ENCODE measurements around the gene AGAP3.

The AGAP3 gene

DNA sequence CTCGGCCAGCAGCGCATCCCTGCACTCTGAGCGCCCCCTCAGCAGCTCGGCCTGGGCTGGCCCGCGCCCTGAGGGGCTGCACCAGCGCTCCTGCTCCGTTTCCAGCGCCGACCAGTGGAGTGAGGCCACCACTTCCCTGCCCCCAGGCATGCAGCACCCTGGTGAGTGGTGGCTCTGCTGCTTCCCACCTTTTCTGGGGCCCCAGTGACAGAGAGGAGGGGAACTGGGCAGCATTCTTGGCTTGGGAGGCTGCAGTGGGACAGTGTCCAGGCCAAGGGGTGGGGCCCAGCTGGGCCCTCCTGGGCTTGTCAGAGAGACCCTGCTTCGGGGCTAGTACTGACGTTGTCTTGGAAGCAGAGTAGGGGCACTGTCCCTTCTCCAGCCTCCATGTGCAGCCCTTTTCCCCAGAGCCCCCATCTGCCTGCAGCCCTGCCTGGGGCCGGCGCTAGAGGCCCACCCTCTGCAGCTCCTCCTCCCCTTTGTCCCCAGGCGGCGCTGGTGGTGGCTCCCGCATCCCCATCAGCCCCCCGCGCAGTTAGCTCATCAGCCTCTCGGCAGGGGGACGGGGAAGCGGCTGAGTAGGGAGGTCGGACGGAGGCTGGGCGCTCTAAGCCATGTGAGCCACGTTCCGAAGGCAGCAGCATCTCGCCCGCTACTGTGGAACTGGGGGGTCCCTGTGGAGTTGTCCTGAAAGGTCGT lies 52.0 kb downstream of the AGAP3 start:
- no peak for DNase-seq

GRCh38 chr7:151139071-151139790 lies 53.0 kb downstream of the AGAP3 start:
- no peak for DNase-seq

DNA sequence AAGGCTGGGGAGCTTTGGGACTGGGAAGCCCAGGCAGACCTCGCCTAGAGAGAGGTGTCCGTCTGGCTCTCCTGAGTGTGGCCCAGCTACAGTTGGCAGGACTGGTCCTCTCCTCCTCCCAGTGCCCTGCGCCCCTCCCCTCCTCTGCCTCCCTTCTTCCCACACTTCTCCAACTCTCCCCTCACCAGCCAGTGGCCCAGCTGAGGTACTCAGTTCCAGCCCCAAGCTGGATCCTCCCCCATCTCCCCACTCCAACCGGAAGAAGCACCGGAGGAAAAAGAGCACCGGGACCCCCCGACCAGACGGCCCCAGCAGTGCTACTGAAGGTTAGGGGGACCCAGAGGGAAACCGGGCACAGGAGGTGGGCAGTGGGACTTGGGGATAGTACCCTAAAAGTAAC lies 53.5 kb downstream of the AGAP3 start:
- no peak for DNase-seq

DNA sequence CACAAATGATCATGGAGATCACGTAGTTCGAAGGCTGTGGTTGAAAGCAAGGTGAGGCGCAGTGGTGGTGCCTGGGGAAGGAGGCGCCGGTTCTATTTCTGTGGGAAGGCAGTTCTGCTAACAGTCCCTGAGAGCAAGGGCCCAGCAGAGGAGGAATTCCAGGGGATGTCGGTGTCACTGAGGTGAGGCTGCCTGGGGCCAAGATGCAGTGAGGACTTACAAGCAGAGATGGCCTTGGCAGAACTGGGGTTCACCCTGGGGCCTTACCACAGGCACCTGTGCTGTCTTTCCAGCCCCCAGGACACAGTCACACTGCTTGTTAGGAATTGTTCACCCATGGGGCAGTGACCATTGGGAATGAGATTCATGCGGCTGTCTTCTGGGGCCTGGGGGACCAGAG lies 54.6 kb downstream of the AGAP3 start:
- no peak for DNase-seq

DNA sequence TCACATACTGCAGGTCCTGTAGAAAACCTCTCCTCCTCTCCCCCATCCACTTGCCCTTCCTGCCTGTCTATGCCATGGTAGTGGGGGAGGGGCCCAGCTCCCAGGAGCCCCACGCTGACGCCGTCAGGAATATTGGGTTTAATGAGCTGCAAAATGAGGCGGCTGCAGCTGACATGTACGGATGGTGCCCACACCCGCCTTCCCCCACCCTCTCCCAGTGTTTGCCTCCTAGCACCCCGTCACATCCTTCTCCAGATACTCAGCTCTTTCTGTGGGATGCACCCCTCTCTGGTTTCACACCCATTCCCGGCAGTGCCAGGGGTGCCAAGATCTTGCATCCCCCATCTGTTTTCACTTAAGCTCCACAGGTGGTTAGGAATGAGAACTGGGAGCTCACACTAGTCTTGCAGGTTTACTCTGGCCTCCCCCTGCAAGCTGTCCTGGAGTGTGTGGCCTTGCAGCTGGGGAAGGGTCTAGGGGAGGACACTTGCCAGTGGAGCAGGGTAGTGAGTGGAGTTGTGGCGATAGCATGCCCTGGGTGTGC lies 55.1 kb downstream of the AGAP3 start:
- DNase-seq, result no peak

GRCh38 chr7:151141855-151142685 lies 55.8 kb downstream of the AGAP3 start:
- DNase-seq, result no peak

- no peak for DNase-seq
Measured at GRCh38 chr7:151142686-151143040, 56.4 kb downstream of the AGAP3 start.

DNA sequence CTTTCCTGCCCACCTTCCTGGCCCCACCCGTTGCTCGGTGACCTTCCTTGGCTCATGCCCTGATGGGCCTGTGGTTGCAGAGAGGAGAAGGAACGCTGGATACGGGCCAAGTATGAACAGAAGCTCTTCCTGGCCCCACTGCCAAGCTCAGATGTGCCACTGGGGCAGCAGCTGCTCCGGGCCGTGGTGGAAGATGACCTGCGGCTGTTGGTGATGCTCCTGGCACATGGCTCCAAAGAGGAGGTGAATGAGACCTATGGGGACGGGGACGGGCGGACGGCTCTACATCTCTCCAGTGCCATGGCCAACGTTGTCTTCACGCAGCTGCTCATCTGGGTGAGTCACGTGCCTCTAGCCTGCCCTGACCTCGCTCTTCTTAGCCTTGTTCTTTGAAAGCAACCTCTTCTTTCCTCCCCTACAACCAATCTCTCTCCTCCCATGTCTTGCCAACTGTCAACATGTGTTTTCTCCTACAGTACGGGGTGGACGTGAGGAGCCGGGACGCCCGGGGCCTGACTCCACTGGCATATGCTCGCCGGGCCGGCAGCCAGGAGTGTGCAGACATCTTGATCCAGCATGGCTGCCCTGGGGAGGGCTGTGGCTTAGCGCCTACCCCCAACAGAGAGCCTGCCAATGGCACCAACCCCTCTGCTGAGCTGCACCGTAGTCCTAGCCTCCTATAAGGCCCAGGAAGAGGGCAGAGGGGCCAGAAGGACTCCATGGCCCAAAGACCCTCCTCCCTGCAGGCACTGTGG lies 57.2 kb downstream of the AGAP3 start:
- peak; percentile 67 for DNase-seq

DNA sequence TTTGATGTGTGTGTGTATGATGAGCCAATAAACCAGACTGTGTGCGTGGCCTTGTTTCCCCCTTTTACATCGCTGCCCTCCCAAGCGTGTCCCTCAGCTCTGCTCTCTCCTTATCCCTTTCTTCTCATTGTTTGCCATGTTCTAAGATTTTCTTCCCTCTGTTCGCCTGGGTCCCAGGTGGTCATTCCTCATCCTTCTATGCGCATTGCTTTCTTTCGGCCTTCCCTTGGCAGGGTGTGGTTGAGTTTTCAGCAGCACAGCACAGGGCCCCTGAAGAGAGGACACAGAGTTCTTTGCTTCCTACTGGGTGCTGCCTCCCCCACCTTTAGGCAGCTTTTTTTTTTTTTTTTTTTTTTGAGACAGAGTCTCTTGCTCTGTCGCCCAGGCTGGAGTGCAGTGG lies 58.1 kb downstream of the AGAP3 start:
- no peak for DNase-seq

DNA sequence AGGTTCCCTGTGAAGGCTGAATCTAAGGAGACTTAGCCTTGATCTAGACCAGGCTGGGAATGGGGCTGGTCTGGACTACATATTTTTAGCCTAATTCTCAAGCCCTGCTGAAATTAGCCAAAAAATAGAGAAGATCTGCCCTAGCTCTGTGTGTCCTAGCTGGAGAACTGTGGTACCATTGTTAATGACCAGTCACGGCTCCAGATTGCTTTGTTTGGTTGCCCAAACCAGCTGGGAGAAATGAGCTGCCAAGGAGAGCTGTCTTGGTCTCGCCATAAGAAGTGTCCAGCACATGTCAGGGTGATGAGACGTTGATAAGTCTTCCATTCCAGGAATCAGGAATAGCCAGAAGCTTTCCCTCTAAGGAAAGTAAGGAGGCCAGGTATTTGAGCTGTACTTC lies 60.5 kb downstream of the AGAP3 start:
- no peak for DNase-seq

DNA sequence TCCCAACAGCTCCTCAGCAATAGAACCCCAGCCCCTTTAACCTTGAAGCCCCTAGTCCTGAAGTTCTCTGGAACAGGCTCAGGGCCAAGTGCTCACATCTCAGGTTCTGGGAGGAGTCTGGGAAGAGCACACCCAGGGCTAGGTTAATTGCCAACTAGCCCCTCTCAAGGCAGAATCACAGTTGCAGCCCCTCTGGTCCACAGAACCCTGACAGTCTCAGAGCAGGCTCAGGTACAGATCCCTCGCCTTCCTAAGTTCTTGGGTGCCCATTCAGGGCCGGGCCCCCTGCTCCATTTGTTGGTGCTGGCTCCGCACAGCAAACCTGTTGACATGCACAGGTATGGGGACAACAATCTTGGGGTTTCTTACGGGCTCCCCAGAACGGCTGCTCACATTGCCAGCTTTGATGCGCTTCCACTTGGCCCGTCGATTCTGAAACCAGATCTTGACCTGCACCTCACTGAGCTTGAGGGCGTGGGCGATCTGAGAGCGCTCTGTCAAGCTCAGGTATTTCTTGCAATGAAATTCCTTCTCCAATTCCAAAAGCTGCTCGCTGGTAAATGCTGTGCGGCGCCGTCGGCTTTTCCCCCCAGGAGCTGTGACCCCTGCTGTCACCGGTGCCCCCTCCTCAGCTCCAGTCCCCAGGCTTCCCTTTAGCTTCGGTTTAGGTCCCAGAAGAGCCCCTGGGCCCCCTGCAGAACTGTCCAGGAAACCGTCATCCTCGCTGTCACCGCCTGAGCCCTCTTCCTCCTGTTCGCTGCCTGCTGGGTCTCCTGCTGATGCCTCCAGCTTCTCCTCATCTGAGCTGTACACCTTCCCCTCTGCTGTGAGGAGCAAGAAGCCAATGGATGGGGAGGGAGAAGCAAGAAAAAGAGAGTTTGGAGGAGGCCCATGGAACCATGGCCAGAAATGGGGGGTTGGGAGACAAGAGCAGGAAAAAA lies 62.3 kb downstream of the AGAP3 start:
- DNase-seq, result no peak

DNA sequence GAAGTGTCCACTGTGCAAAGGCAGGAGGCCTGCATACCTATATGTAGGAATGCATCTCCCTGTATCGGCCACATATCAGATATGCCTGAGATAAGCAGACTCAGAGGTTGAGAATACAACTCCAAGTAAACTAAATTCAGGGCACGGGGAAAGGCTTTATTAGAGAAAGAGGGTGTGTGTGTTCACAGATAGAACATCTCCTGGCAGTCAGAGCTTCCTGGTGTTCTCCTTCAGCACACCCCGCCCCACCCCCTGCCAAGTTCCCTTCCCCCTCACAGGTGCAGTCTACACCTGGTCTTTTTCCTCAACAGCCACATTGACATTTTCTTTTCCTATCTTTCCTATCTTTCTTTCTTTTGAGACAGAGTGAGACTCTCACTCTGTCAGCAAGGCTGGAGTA lies 64.1 kb downstream of the AGAP3 start:
- no peak for DNase-seq

GRCh38 chr7:151152643-151153513 lies 66.6 kb downstream of the AGAP3 start:
- DNase-seq, result no peak

GRCh38 chr7:151157645-151158329 lies 71.5 kb downstream of the AGAP3 start:
- DNase-seq, result no peak

- no peak for DNase-seq
Measured at GRCh38 chr7:151161757-151162156, 75.5 kb downstream of the AGAP3 start.

DNA sequence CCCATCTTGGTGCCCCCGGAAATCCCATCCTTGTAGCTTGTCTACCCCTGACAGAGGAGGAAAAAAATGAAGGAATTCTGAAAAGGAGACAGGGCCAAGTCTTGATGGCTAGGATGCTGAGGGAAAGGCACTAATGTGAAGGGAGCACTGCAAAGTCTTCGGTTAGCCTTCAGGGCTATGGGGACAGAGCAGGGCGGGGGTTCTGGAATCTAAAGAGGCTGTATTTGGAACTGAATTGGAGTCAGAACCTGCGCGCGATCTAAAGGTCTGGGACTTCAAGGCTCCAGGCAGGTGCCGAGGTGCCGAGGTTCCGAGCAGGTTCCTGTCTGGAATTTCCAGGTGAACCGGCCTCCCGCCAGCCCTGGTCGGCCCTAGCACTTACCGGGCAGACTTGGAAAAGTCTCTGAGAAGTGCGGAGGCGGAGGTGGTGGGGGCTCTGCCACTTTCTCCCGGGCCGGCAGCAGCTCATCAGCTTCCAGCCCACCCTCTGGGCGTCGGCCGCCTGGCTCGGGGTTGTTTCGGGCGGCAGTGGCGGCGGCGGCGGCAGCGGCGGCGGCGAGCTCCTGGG lies 80.4 kb downstream of the AGAP3 start:
- no peak for DNase-seq

GRCh38 chr7:151167197-151167961 lies 81.1 kb downstream of the AGAP3 start, which contains the start of gene GBX1:
Gene GBX1 (minus strand): TSS chr7:151167694. CDS start chr7:151167548, 146 bp downstream.
- DNase-seq, result no peak

- no peak for DNase-seq
Measured at GRCh38 chr7:151168003-151168786, 81.9 kb downstream of the AGAP3 start.
